Kidney epithelial cell (primary cell): ENCODE data around the gene ISG20L2. TPM values are rescaled to one million over a fixed set of nuclear protein-coding genes. Genes with fewer than 3 reads are reported as not detected.

Experiments used
- DNase-seq: peaks from one replicate; pipeline ENCODE4 v3.0.0-alpha.2; 2010; ENCODE audit warnings: low read depth
- H3K27me3 ChIP-seq: 2 replicates; pipeline ENCODE4 v1.6.0; 2011; ENCODE audit warnings: low read length; ENCODE audit not compliant: control insufficient read depth, insufficient read depth
- H3K36me3 ChIP-seq: 2 replicates; pipeline ENCODE4 v1.5.1; 2011; ENCODE audit warnings: low read length; ENCODE audit not compliant: control insufficient read depth, insufficient read depth
- H3K4me3 ChIP-seq: 2 replicates; pipeline ENCODE4 v1.5.1; 2011; ENCODE audit warnings: low read depth, mild to moderate bottlenecking, control low read depth, low read length
- CTCF ChIP-seq: IDR thresholded peaks from 2 replicates; pipeline ENCODE4 v1.5.1; 2011; ENCODE audit warnings: mild to moderate bottlenecking, moderate library complexity, low read length, control low read depth, inconsistent platforms; ENCODE audit not compliant: insufficient read depth, poor library complexity, severe bottlenecking
- total RNA-seq: library from RNA; depleted of rRNA; stranded (reverse); fragments of >200 nt; gene quantifications from 2 replicates; pipeline ENCODE4 v1.2.3, GENCODE V29; 2015

ISG20L2 gene
- total RNA-seq, 1 donor from 2014 or later: 17.7 TPM

- Histone ChIP-seq H3K4me3 (no peak overlapping the region), H3K36me3 (no peaks in the 10 kb centered on the region), H3K27me3 (no peaks in the 10 kb centered on the region)
- DNase-seq: no peak
- no peak for TF ChIP-seq CTCF
Measured at GRCh38 chr1:156709757-156710489, 18.6 kb downstream of the ISG20L2 start.

- no peak for DNase-seq
- Histone ChIP-seq H3K27me3 (no peaks in the 10 kb centered on the region), H3K4me3 (no peak overlapping the region), H3K36me3 (no peaks in the 10 kb centered on the region)
- no peak for TF ChIP-seq CTCF
Measured at GRCh38 chr1:156709031-156709430, 19.5 kb downstream of the ISG20L2 start.

GRCh38 chr1:156708218-156708661 is 20.3 kb downstream of the ISG20L2 start:
- Histone ChIP-seq H3K36me3 (no peaks in the 10 kb centered on the region), H3K4me3 (no peak overlapping the region), H3K27me3 (no peaks in the 10 kb centered on the region)
- TF ChIP-seq CTCF: no peak
- no peak for DNase-seq

GRCh38 chr1:156707417-156708217 is 20.9 kb downstream of the ISG20L2 start:
- DNase-seq: no peak
- Histone ChIP-seq H3K27me3 (no peaks in the 10 kb centered on the region), H3K36me3 (no peaks in the 10 kb centered on the region), H3K4me3 (no peak overlapping the region)
- no peak for TF ChIP-seq CTCF

- no peaks in the 10 kb centered on the region for H3K36me3 ChIP-seq
Measured at GRCh38 chr1:156706657-156707416, 21.7 kb downstream of the ISG20L2 start.

More at GRCh38 chr1:156706657-156707416, 21.7 kb downstream of the ISG20L2 start:
- Histone ChIP-seq H3K4me3 (peak overlapping the region; percentile 21), H3K27me3 (no peaks in the 10 kb centered on the region)
- DNase-seq: no peak
- no peak for TF ChIP-seq CTCF
